GM18526 (cell line): Measurements from ENCODE around the gene CTBP2.

Experiments used
- POLR2A ChIP-seq: IDR thresholded peaks from 3 replicates; pipeline ENCODE4 v1.6.1; 2011; ENCODE audit not compliant: insufficient read length; ENCODE audit errors: extremely low read depth

CTBP2 gene

GRCh38 chr10:125064681-125065492 lies 95.5 kb downstream of the CTBP2 start:
- no peak for TF ChIP-seq POLR2A

DNA sequence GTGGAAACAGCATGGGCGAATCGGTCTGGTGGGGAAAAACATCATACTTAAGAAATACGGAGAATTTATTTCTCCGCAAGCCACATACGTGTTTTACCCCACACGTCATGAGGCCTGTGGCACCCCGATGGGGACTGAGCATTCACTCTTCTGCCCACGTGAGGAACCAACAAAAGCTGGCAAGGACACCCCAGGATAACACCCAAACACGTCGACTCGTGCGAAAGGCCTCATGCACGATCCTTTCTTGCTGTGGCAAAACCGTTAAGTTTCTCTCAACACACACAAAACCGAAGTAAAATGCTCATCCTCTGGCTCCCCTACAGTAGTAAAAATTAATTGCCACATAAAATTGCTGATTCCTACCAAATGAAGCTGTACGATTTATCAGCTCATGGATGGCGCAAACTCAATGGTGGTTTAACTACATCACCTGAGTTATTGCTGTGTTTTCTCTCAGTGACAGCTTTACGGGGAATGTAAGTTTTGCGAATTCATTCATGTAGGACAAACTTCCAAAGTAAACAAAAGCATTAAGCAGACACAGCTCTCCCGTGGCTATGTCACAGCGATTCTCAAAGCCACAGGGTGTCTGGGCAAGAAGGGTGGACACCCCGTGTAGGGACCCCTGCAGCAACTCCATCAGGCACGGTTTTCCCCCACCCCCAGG lies 97.0 kb downstream of the CTBP2 start:
- no peak for TF ChIP-seq POLR2A

- TF ChIP-seq POLR2A, result no peak
These were observed 97.5 kb downstream of the CTBP2 start for GRCh38 chr10:125062914-125063230.

GRCh38 chr10:125062227-125062913 lies 98.0 kb downstream of the CTBP2 start:
- TF ChIP-seq POLR2A, result no peak

DNA sequence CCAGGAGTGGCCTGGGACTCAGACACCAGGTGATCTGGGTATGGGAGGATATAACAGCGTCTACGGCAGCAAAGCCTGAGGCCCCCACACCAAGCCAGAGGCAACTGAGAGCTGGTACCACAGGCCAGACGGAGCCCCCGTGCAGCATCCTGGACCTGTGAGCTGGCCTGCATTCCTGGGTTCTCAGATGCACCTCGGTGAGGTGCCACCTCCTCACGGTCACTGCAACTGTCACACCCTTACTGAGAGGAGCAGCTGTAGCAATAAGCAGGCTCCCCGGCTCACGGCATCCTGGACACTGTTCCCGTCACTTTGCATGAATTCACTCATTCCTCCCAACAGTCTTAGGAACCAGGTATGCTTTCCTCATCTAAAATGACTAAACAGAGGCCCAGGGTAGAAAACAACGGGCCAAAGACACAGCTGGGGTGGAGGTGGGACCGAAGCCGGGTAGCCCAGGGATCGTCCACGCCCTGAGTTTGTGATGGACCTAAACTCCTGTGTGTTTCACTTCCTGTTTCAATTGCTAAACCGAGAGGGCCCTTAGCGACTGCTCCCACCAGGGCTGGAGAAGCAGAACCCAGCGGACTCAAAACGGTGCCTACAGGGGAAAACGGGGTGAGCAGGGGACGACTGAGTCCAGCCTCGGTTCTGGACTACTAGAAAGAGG lies 98.7 kb downstream of the CTBP2 start:
- TF ChIP-seq POLR2A, result no peak

- no peak for TF ChIP-seq POLR2A
These were observed 99.4 kb downstream of the CTBP2 start for GRCh38 chr10:125060826-125061556.

DNA sequence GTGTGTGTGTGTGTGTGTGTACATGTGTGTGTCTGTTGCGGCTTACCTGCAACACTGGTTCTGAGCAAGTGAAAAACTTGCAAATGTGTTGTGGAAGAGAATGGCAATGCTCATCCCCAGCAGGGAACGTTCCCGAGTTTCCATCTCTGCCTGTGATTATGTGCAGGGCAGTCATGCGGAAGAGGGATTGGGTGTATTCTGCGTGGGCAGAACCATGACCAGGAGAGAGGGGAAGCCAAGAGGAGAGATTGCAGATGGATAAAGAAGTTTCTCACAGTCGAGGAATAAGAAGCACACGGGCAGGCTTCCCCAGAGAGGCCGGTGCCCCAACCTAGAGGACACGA lies 99.9 kb downstream of the CTBP2 start:
- TF ChIP-seq POLR2A, result no peak

- TF ChIP-seq POLR2A, result no peak
These were observed 100.3 kb downstream of the CTBP2 start for GRCh38 chr10:125060026-125060425.

DNA sequence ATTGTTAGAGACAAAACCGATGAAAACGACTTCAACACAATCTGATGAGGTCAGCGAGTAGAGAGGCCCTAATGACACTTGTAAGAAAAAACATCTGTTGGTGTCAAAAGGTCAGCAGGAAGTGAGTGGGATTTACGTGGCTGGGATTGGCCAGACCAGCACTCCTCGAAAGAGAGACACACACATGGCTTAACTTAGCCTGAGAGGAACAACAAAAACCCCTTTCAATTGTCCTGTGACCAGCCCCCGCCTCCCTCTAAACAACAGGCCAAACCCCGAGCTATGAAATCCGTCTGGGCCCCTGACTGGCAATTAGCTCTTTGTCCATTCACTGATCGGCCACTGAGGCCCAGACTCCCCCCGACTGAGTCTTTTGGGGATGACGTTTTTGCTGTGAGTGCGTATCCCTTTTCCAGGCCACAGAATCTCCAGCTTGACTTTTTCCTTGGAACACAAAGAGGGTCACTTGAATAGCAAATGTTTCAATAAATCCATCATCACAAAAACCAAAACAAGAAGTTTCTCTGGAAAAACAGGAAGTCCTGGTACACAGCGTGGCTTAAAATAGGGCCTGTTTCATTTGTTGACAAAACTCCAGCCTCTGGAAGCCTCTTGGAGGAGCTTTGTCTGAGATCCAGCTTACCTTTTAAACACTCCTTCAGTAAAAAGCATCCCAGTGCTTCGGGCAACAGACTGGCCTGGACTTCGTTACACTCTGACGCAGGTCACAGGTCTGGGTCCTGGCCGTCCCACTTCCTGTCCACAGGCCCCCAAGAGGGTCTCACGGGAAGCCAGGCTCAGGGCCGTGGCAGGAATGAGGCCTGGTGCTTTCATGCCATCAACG lies 103.0 kb downstream of the CTBP2 start:
- TF ChIP-seq POLR2A, result no peak

DNA sequence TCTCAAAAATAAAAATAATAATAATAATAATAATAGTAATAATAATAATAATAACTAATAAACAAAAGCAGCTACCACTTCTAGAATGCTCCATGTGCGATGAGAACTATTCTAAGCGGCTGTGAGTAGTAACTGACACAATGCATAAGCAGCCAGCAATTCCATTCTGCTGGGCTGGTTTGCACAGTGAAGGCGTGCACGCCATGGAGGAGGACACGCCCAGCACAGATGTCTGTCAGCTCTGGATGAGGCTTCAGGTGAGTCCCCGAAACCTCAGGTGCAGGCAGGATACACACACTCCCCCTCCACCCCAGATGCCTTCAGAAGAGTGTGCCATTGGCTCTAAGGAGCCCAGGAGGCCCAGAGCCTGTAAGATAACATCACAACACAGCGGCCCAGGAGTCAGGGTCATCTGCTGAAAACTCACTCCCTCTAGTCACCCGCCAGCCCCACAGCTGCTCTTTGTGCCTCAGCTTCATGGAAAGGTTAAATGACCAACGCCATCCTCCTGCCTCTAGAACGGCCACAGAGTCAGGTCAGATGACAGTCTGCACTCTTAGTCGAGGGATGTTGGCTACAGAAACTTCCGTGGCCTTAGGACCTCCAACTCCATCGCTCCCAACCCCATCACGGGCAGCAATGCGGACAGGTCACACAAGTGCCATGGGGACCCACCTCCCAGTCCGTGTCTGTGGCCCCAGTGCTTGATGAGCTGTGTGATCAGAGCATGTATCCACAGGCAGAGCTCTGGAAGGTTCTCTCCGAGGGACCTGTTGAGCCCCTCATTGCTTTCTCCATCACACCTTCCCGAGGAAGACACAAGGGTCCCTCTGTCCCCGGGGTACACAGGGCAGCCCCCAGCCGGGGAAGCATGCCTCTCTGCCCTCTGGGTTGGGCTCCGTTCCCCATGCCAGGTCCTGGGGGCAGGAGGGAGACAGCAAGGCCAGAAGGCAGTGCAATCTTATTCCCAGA lies 103.9 kb downstream of the CTBP2 start:
- no peak for TF ChIP-seq POLR2A

GRCh38 chr10:125055446-125055845 lies 104.9 kb downstream of the CTBP2 start:
- TF ChIP-seq POLR2A, result no peak

DNA sequence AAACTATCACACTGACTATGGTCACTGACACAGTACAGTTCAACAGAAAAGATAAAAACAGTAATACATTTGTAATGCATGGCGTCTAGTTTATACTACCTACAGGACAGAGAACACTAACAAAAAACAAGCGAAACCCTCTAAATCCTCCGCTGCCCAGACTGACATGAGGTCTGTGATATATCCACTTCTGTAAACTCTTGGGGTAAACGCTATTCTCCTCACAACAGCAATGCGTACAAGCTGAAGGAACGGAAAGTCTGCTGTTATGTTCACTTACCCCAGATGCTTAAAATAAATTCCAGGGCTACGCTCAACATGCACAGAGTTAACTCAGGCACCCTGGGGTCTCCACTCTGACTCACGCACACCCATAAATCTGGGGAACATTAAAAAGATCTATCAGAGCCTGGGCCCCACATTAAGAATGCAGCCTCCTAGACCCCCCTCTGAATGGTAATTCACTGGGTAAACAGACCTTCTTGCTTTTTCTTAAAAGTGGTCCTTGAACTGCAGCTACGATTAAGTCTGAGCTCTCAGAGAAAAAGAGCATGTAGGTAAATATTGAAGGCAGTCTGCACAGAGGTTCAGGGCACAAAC lies 105.6 kb downstream of the CTBP2 start:
- no peak for TF ChIP-seq POLR2A

- TF ChIP-seq POLR2A, result no peak
These were observed 106.1 kb downstream of the CTBP2 start for GRCh38 chr10:125054216-125054615.
